GM18868 (cell line): ENCODE data around the gene ZNF320.
"Not testable (repeated sequence)": the region's sequence is repeated elsewhere in the genome, so short reads cannot be mapped to it uniquely, and the experiment has no call there.

Experiments used
- ATAC-seq: cut with Tn5 transposase; IDR thresholded peaks from one replicate; pipeline ENCODE4 v1.9.1; 2021; ENCODE audit warnings: mild to moderate bottlenecking, moderate library complexity; ENCODE audit not compliant: unreplicated experiment

Gene ZNF320

GRCh38 chr19:52922841-52923777 lies 25.7 kb upstream of the ZNF320 start, which contains the start of gene ZNF888:
ZNF888 (minus strand) TSS chr19:52923428; CDS start chr19:52917873, 5,555 bp downstream.
- peak; percentile 93 for ATAC-seq

GRCh38 chr19:52917531-52917930 lies 20.1 kb upstream of the ZNF320 start:
- ATAC-seq, result no peak

GRCh38 chr19:52910648-52911047 lies 13.2 kb upstream of the ZNF320 start:
- no peak for ATAC-seq

GRCh38 chr19:52904052-52904780 lies 6.8 kb upstream of the ZNF320 start:
- ATAC-seq, result not testable (repeated sequence)

GRCh38 chr19:52901842-52902241 lies 4.4 kb upstream of the ZNF320 start:
- no peak for ATAC-seq

GRCh38 chr19:52898596-52898995 lies 1.2 kb upstream of the ZNF320 start:
- ATAC-seq, result not testable (repeated sequence)

DNA sequence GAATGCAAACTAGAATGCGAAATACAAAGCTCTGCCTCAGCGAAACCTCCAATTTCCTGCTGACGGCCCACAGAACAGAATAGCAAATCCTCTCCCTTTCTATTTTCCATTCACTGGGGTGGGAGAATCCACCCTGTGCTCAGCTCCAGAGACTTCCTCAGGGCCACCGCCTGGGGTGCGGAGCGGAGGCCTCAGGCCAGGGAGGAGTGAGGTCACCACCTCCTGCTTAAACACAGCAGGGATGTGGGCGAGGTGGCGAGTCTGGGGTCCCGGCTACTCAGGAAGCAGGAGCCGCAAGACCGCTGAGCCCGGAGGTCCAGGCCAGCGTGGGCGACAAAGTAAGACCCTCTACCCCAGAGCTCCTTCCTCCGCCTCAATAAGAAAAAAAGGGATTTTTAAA lies 666 bp upstream of the ZNF320 start:
- ATAC-seq, result no peak

- no peak for ATAC-seq
Observed at GRCh38 chr19:52896431-52897137, 851 bp downstream of the ZNF320 start.

DNA sequence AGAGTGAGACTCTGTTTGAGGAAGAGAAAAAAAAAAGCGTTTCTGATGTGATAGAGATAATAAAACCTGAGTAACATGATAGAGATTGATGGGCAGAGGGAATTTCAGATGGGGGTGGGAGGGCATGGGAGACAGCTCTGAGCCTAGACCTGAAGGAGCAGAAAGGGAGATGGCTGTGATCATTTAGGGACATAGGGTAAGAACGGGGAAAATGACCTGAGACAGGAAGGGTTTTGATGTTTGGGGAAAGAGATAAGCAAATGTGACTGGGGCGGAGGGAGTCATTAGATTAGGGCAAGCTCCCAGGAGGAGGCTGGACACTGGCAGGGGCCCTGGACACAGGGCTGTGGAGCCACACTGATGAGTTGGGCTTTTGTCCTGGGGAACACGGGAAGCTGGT lies 6.1 kb downstream of the ZNF320 start:
- no peak for ATAC-seq

DNA sequence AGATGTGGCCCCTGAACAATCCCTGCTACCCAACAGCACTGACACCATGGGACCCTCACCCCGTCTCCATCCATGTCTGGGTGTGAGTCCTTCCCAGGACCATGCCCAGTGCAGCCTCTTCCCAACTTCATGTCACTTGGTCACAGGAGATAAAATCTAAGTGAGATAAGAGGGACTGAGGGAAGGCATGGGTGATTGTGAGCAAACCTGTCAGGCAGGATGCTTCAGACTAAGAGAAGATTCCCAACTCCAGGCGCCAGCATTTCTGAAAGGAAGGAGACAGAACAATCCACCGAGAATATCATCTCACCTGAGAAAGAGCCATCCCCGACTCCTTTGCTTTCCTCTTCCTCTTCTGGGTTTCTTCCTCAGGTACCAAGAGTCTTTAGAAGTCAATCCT lies 7.5 kb downstream of the ZNF320 start:
- ATAC-seq, result no peak

- no peak for ATAC-seq
Observed at GRCh38 chr19:52889076-52889475, 8.4 kb downstream of the ZNF320 start.

DNA sequence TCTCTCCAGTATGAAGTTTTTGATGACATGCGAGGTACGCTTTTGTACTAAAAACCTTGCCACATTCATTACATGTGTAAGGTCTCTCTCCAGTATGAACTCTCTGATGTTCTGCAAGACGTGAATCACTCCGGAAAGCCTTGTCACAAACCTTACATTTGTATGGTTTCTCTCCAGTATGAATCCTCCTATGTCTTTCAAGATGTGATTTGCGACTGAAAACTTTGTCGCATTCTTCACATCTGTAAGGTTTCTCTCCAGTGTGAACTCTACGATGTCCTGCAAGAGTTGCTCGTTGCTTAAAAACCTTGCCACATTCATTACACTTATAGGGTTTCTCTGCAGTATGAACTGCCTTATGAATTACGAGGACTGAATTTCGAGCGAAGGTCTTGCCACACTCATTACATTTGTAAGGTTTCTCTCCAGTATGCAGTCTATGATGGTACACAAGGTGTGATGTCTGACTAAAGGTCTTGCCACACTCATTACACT lies 16.5 kb downstream of the ZNF320 start:
- no peak for ATAC-seq

- ATAC-seq, result not testable (repeated sequence)
Observed at GRCh38 chr19:52872996-52873395, 24.4 kb downstream of the ZNF320 start.

DNA sequence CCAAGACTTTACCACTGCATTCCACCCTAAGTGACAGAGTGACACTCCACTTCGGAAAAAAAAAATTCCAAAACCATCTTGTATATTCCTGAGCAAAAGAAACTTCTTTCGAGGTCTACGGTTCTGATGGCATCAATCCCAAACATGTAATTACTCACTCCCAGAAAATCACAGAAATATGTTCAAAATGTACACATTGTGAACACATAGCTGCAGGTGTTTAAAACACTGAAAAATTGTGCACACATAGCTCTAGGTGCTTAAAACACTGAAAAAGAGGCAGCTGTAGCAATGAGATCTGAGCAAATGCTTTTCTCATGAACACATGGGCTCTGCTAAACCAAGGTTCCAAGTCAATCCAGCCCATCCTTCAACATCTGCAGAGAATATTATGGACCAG lies 26.0 kb downstream of the ZNF320 start:
- no peak for ATAC-seq

DNA sequence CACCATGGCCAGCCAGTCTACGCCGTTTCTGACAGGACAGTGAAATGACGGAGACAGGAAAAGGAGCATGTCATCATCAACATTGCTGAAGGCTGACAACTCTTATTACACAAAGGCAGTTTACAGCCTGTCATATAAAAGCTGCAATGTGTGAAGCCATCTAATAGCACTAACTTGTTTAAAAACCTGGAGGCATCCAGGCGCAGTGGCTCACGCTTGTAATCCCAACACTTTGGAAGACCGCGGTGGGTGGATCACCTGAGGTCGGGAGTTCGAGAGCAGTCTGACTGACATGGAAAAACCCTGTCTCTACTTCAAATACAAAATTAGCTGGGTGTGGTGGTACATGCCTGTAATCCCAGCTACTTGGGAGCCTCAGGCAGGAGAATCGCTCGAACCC lies 29.4 kb downstream of the ZNF320 start:
- ATAC-seq, result not testable (repeated sequence)

GRCh38 chr19:52857378-52858191 lies 39.9 kb downstream of the ZNF320 start, which contains the start of gene ZNF468:
ZNF468 (minus strand) TSS chr19:52857619; CDS start chr19:52854272, 3,347 bp downstream.
- ATAC-seq, result peak; percentile 95

DNA sequence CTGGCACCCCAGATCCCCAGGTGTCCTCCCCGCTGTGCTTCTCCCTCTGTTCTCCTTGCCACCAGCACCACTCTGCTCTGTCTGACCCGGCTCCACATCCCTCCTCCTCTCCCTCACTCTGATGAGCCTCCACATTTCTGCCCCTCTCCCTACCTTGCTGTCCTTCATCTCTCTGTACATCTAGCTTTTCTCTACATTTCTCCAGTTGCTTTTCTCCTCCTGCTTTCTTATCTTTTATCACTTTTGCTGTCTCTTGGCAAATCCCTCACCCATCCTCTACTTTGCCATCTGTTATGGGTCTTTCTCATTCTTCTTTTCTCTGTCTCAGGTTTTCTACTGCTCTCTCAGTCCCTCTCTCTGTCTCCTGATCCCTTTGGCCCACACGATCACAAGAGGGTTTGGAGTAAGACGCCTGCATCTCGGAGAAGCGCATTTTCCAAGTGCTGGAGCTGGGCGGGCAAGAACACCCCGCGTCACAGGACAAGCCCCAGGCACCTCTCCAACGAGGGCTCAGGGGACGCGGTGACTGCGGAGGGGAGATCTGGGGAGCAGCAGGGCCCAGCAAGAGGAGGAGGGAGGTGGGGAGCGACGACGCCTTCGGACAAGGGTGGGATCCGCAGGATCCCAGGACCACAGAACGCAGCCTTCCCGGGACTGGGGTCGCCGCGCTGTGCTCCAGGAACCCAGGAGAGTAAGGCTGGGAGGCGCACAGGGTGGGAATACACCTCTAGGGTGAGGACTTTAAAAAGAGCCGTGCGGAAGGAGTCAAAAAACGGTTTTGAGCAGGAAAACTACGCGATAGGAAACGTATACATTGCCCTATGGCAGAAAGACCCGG lies 40.7 kb downstream of the ZNF320 start:
- peak; percentile 10 for ATAC-seq
